Hepatocyte (in vitro differentiated cells): ENCODE results near the gene IRF2BPL.

Experiments
- EZH2 ChIP-seq: fragments of 200-600 bp; sonication (generic); IDR thresholded peaks from 2 replicates; pipeline ENCODE4 v1.6.1; 2016; ENCODE audit warnings: antibody characterized with exemption, mild to moderate bottlenecking, borderline replicate concordance
- EZH2phosphoT487 ChIP-seq: fragments of 200-600 bp; sonication (generic); IDR thresholded peaks from one replicate; pipeline ENCODE4 v1.6.1; 2018; ENCODE audit warnings: antibody characterized with exemption, mild to moderate bottlenecking, low read depth, moderate library complexity; ENCODE audit not compliant: unreplicated experiment, severe bottlenecking
- TF ChIP-seq, protein P1 (sequence below): fragments of 200-600 bp; sonication (generic); IDR thresholded peaks from 2 replicates; pipeline ENCODE4 v1.5.1; 2016; ENCODE audit warnings: antibody characterized with exemption, mild to moderate bottlenecking; ENCODE audit not compliant: poor library complexity

DNA sequence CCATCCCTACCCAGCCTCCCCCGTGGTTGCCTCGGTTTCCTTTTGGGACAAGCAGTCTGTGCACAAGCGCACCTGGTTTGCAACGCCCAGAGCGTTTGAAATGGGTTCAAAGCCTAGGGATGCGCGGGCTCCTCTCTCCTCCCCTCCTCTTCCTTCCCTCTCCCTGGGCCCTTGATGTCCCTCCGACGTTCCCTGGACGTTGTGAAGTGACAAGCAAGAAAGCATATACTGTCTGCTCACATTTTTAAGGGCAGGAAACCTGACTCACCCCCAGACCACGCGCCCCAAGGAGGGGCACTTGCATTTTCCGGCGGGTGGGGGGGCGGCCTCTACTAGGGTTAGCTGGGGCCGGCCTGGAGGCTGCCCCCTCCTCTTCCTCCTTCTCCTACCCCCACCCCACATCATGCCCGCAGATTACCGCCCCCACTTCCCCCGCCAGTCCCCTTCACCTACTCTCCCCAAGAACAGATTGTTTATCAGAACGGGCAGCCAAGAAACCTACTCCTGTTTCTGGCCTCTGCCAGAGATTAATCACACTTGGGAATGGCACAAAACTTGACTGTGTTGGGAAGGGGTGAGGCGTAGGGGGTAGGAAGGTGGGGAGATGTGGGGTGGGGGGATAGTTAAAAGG lies 9.5 kb upstream of the IRF2BPL start:
- TF ChIP-seq EZH2 (no peak), EZH2phosphoT487 (no peak)
- TF ChIP-seq, protein P1, sequence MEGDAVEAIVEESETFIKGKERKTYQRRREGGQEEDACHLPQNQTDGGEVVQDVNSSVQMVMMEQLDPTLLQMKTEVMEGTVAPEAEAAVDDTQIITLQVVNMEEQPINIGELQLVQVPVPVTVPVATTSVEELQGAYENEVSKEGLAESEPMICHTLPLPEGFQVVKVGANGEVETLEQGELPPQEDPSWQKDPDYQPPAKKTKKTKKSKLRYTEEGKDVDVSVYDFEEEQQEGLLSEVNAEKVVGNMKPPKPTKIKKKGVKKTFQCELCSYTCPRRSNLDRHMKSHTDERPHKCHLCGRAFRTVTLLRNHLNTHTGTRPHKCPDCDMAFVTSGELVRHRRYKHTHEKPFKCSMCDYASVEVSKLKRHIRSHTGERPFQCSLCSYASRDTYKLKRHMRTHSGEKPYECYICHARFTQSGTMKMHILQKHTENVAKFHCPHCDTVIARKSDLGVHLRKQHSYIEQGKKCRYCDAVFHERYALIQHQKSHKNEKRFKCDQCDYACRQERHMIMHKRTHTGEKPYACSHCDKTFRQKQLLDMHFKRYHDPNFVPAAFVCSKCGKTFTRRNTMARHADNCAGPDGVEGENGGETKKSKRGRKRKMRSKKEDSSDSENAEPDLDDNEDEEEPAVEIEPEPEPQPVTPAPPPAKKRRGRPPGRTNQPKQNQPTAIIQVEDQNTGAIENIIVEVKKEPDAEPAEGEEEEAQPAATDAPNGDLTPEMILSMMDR: no peak
